GM18868 (cell line): ENCODE results near the gene SLC26A8.
"Not testable (repeated sequence)": the region's sequence is repeated elsewhere in the genome, so short reads cannot be mapped to it uniquely, and the experiment has no call there.

ENCODE experiments used
- ATAC-seq: cut with Tn5 transposase; IDR thresholded peaks from one replicate; pipeline ENCODE4 v1.9.1; 2021; ENCODE audit warnings: mild to moderate bottlenecking, moderate library complexity; ENCODE audit not compliant: unreplicated experiment

The SLC26A8 gene

DNA sequence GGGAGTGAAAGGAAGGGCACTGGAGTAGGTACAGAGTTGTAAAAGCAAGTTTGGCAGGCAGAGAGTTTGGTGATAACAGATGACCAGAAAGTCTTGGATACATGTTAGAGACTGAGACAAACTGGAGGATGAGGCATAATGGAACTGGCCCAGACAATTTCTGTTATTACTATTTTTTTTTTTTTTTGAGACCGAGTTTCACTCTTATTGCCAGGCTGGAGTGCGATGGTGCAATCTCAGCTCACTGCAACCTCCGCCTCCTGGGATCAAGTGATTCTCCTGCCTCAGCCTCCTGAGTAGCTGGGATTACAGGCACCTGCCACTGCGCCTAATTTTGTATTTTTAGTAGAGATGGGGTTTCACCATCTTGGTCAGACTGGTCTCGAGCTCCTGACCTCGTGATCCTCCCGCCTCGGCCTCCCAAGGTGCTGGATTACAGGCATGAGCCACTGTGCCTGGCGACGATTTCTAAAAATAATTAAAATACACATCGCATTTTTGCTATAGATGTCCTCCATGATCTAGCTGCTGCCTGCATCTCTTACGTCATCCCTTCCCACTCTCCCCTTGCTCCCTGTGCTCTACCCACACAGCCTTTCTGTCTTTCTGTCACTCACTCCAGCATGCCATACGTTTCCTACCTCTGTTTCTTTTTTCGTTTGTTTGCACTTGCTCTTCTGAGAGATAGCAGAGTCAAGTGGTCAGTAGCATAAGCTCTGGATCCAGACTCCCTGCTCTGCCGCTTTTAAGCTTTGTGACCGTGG, 26.7 kb upstream of the SLC26A8 start:
- no peak for ATAC-seq

DNA sequence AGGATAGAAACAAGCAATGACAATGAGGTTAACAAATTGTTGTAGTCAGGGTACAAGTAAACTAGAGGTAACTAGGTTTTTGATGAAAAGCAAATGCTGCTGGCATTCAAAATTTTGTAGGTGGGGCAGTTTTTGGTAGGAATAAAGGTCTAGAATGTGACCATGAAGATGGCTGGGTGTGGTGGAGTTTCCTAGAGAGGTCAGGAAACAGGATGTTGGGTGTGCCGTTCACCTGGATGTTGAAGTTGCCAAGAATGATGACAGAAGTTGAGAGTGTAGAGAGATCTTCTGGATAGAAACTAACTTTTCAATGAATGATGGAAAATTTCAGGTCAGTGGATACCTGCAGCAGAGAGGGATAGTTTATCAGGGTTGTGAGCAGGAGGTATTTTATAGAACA, 25.9 kb upstream of the SLC26A8 start:
- ATAC-seq, result no peak

DNA sequence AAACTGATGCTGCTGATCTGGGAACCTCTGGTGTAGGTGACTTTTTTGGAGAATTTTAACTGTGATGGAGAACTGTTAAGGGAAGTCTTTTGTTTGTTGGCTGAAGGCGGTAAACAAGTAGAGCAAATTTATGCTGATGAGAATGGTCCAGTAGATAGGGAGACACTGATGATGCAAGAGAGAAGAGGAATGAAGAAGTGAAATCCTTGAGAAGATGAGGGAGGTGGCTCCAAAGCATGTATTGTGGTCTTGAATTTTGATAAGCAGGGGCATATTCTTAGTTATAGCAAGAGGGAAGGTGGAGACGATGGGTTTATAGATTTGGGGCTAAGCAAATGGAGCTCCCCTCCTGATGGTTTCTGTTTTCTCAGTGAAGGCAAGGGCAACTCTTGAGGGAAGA, 25.1 kb upstream of the SLC26A8 start:
- no peak for ATAC-seq

DNA sequence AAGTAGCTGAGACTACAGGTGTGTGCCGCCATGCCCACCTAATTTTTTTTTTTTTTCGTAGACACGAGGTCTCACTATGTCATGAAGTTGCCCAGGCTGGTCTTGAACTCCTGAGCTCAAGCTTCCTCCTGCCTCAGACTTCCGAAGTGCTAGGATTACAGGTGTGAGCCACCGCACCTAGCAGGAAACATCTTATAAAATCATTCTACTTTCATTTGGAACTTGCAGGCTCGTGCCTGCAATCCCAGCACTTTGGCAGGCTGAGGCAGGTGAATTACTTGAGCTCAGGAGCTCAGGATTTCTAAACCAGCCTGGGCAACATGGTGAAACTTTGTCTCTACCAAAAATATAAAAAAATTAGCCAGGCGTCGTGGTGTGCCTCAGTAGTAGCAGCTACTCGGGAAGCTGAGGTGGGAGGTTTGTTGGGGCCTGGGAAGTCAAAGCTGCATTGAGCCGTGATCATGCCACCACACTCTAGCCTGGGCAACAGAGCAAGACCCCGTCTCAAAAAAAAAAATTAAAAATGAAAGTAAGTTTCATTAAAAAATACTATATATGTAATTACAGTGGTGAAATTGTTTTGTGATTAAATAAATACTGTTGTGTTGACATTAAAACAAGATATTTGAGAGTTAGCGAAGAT, 18.3 kb upstream of the SLC26A8 start:
- ATAC-seq, result no peak

DNA sequence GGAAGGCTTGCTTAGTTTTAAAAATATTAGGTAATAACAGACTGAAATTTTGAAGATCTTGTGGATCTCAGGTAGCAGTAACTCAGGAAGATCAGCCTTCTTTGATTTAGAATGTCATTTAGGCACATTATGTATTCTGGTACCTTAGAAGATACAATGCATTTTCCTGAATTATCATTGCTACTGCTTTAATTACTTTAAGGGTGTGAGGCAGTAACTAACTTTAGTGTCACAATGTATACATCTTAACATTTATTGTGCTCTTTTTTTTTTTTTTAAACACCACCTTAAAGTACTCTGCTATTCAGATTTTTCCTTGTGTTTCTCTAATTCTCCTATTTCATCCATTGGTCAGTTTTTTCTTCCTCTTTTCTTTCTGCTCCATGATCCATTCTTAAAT, 16.5 kb upstream of the SLC26A8 start:
- no peak for ATAC-seq

DNA sequence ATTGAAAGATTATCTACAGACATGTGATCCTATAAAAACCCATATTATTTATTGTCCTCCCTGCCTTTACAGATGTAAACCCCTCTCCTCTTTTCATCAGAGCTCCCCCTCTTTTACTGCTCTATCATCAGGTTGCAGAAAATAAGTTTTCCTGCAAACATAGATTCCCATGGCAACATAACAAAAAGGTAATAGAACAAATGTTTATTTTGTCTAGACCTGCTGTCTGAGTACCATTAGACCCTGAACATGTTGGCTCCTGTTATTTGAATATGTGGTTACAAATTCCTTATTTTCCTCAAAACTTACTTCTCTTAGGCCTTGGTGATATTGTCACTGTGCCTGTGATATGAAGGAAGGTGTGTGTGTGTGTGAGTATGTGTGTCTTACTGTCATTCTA, 14.7 kb upstream of the SLC26A8 start:
- ATAC-seq, result no peak

DNA sequence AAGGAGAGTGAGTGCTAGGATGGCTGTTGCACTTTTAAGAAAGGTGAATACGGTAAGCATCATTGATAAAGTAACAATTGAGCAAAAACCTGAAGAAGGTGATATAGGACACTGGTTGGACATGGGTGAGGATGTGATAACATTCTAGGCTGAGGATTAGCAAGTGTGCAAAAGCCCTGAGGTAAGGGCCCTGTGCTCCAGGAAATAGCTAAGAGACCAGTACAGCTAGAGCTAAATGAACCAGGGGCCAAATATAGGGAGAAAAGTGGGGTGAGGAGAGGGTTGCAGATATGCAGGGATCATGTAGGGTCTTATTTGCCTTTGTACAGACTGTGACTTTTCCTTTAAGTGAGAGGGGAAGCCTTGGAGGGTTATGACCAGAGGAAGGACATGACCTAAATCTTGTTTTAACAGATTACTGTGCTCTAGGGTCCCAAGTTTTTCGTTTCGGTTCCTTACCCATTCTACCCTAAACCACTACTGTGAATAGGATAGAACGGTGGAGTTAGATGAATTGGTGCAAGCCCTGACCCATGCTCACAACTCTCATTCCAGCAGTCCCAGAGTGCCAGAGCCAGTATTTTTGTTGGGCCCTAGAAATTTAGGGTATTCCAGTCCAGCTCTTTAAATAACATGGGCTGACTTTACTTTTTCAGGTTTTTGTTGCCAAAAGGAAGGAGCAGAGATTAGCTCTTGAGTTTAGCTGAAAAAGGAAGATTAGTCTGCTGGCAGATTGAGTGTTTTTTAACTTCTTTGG, 13.9 kb upstream of the SLC26A8 start:
- ATAC-seq, result no peak

DNA sequence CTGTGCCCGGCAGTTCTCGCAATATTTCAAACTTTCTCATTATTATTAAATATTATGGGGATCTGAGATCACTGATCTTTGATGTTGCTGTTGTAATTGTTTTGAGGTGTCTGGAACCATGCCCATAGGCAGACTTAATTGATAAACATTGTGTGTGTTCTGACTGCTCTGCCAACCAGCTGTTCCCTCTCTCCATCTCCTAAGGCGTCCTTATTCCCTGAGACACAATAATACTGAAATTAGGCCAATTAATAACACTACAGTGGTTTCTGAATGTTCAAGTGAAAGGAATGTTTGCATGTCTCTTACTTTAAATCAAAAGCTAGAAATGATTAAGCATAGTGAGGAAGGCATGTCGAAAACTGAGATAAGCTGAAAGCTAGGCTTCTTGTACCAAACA, 10.8 kb upstream of the SLC26A8 start:
- ATAC-seq, result no peak

DNA sequence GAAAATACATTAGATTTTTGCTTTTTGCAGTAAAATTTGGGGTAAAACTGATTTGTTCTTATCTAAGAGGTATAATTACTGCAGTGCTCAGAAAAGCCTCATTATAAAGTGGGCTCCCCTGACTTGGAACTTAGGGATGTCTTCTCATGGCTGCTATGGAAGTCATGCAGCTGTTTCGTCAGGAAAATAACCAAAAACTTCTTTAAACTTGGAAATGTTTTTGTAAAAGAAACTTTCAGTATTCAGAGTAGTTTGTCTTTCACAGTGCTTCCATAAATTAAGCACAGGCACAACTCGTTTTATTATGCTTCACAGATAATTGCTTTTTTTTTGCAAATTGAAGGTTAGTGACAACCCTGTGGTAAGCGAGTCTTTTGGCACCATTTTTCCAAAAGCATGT, 10.0 kb upstream of the SLC26A8 start:
- ATAC-seq, result no peak

DNA sequence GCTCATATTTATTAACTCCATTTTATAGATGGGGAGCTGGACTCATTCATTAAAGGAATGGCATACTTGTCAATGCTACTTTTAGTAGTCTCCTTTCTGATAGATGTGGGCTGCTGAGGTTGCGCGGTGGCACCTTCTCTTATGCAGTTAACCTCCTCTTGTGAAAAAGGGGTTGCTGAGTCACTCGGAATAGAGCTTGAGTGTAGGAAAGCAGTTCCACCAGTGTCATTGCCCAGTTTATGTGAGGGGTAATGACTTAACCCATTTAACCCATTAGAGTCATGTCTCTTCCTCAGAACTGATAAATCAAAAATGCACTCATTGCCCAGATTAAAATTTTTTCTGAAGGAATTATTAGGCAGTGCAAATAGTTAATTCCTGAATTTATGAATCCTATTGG, 9.5 kb upstream of the SLC26A8 start:
- ATAC-seq, result no peak

DNA sequence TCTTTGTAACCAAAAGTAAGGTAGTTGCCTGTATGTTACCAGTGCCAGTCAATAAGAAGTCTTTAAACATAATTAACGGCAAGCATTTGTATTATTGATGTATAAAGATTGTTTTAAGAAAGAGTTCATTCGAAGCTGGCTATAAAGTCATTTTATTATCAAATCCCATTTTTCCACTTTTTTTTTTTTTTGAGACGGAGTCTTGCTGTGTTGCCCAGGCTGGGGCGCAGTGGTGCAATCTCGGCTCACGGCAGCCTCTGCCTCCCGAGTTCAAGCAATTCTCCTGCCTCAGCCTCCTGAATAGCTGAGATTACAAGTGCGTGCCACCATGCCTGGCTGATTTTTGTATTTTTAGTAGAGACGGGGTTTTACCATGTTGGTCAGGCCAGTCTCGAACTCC, 8.7 kb upstream of the SLC26A8 start:
- not testable (repeated sequence) for ATAC-seq

DNA sequence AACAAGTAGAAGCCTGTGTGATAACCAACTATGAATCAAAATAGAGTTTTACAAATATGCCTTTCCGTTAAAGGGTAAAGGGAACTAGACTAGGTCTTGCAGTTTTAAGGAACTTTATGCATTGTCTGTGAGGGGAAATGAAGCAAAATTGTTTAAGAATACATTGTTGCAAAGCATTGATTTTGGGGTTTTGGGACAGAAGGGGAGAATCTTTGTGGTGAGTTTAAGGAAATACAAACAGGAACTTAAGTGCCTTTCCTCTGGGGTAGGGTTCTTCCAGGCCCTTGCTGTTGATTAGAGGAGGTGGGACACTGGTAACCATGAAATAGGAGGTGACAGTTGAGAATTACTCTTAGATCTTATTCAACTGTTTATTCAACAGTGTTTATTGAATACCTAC, 7.8 kb upstream of the SLC26A8 start:
- ATAC-seq, result no peak

DNA sequence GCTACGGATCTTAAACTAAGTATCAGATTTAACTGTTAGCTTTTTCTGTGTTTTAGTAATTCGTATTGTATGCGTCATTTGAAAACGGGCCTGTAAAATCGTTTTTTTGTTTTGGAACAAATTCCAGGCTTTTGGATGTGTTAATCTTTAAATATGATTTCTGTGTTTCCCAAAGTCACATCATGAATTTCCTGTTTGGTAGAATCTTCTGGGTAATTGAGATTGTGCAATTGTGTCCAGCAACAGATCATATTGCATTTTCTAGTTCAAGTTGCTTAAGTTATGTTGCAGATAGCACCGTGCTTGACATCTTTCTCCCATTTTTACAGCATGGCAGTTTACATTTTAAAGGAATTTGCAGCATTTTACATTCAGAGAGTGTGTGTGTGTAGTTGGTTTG, 5.0 kb upstream of the SLC26A8 start:
- no peak for ATAC-seq

DNA sequence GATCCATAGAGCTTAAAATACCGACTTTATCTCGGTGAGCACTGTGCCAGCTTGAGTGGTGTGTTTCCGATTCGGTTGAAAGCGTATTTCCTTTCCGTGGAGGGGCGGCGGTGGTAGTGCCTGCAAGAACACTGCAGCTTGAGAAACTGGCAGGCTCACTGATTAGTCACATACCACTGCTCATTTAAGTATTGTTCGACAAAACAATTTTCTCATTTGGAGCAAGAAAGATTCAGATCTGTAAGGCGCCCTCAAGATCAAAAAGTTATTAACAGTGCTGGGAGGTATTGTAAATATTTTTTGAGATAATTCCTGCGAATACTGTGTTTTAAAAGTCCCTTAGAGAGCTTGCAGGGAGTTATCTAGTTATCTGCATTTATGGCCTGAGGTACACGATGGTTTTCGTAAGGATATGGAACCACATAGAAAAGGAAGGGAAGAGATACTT, 4.5 kb upstream of the SLC26A8 start:
- no peak for ATAC-seq

DNA sequence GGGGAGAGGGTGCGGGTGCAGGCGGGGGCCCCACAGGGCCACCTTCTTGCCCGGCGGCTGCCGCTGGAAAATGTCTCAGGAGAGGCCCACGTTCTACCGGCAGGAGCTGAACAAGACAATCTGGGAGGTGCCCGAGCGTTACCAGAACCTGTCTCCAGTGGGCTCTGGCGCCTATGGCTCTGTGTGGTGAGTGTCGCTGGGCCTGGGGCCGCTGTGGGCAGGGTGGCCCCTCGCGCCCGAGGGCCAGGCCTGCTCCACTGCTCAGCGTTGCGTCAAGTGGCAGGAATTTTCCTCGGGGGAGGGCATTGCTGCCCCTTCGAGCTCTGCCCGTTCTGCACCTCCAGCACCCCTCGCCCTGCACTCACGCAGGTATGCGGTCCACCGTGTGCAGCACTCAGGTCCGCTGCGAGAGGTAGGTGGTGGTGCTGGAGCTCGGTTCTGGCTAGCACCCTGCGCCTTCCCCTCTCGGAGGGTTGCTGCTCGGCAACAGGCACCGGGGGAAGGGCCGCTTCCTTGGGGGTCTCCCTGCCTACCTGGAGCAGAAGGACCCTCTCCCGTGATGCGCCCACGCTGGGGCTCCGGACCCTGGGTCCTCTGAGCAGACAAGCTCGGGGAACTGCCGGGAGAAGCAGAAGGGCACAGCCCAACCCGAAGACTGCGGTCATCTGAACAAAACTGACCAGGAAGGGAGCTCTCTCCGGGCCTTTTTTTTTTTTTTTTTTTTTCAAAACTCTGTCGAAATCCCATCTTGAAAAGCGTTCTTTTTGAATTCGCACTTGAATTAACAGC, 3.8 kb upstream of the SLC26A8 start:
- ATAC-seq, result peak; percentile 17

DNA sequence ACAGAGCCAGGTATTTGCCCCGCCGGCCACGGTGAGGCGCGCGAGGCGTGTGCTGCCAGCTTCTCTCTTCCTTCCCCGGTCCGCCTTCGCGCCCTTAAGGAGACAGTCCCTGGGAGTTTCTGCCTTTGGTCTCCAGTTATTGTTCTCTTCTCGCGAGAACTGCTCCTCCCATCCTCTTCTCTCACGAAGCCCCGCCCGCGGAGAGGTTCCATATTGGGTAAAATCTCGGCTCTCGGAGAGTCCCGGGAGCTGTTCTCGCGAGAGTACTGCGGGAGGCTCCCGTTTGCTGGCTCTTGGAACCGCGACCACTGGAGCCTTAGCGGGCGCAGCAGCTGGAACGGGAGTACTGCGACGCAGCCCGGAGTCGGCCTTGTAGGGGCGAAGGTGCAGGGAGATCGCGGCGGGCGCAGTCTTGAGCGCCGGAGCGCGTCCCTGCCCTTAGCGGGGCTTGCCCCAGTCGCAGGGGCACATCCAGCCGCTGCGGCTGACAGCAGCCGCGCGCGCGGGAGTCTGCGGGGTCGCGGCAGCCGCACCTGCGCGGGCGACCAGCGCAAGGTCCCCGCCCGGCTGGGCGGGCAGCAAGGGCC, 3.2 kb upstream of the SLC26A8 start, which contains the start of gene MAPK14:
MAPK14 (plus strand) TSS at position 308 of the 587 bp plus-strand sequence. CDS start 350 bp downstream, outside the sequence.
- ATAC-seq, result peak; percentile 85

DNA sequence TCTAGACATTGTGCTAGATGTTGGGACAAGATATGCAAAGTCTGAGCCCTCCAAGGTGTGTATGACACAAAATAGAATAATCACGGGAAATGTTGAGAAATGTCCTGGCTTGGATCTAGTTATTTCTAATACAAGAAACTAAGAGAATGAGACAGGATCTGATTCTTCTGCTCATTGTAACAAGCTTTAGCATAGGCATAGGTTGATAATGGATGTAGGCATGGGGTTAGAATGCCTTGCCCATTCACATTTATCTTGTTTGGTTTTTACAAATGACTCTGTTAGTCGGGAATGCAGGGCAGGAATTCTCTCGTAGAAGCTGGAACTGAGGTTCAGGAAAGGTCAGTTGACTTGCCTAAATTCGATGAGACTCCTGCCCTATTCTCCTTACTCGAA, 1.5 kb upstream of the SLC26A8 start:
- ATAC-seq, result no peak

DNA sequence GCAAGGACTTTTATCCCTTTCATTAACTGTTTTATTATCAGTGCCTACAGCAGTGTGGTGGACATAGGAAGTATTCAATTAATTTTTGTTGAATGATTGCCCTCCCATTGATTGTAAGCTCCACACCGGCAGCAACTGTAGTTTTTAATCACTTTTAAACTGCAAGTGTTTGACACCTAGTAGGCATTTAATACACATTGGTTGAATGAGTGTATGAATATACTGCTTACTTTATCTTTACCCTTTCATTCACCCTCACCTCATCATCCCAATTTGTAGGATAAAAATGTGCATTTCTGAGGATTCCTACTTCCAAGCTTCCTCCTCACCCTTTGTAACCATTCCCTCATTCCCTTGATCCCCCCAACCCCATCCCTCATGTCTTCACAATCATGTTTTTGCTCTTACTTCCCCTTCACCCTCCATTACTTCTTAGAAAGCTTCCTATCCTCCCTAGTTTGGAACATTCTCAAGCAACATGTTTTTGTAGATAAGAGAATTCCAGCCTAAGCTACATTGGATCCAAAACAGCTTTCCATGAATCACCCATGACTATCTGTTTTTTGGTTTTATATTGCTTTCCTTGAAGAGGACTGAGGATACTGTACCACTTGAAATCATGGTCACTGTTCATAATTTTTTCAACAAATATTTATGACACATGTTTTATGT, 955 bp upstream of the SLC26A8 start:
- ATAC-seq, result no peak

DNA sequence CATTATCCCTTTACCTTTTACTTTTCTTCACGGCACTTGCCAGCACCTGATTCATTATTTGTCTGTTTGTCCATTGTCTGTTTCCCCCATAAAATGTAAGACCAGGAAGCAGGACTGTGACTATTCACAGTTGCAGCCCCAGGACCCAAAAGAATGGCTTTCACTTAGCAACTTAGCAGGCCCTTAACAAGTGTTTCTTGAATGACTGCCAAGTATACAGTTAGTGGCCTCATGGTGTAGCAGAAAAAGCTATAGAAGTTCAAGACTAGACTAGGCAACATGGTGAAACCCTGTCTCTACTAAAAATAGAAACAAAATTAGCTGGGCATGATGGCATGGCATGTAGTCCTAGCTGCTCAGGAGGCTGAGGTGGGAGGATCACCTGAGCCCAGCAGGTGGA, 4.3 kb downstream of the SLC26A8 start:
- no peak for ATAC-seq

DNA sequence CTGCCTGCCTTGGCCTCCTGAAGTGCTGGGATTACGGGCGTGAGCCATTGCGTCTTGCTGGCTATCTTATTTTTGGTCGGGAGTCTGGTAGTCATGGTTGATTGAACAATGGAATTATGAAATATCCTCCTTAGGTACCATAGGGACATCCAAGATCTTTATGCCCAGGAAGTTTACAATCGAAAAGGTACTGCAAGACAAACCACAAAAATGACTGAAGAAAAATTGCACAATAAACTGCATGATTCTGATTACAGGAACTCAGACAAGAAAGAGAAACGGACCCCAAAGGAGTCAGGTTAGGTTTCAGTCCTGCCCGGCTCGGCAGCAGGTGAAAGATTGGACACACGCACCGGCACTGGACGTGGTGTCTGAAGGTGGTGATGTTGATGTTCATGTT, 5.3 kb downstream of the SLC26A8 start:
- ATAC-seq, result no peak
